K562 (cell line): ENCODE measurements around the gene TNNI2. TPM values are rescaled to one million over a fixed set of nuclear protein-coding genes. Genes with fewer than 3 reads are reported as not detected.

Experiments
- ATAC-seq: fragments of 200-7000 bp; cut with Tn5 transposase; 3 replicates; pipeline ENCODE4 v1.9.1; 2020; ENCODE audit warnings: moderate library complexity
- BruUV-seq: library from RNA; stranded (reverse); fragments of 400-500 nt; replicated peaks from 2 replicates; lab custom pipeline; 2021; lab: Mats Ljungman, UMichigan
- CTCF ChIA-PET: fragments of 300-600 bp; formaldehyde crosslinking; extraction: SDS; loops from one replicate; lab custom pipeline; 2021; ENCODE audit warnings: low intra/inter-chr PET ratio; lab: Yijun Ruan, JAX
- POLR2A ChIA-PET: fragments of 300-600, 350-650 bp; sonication (Branson Sonifier 250); formaldehyde crosslinking; extraction: SDS; loops from one replicate; lab custom pipeline; 2021; ENCODE audit warnings: antibody characterized with exemption, inconsistent platforms; lab: Yijun Ruan, JAX
- DNase-seq, 4 experiments: peaks; one replicate each; pipeline versions ENCODE4 v3.0.0 to v3.0.0-alpha.2; 2011 to 2018; ENCODE audit warnings: low spot score in 3 of 4, mixed read lengths in 3 of 4; ENCODE audit errors: extremely low read depth in 1 of 4
- FAIRE-seq: peaks from 2 replicates; lab custom pipeline; 2011; peaks lifted over from hg19 to GRCh38; lab: Jason Lieb, UNC
- H2AFZ ChIP-seq: 2 replicates; pipeline ENCODE4 v1.6.0; 2011; ENCODE audit warnings: low read depth, low read length, control low read depth, inconsistent platforms
- H3K27ac ChIP-seq: fragments of 200-600 bp; 3 replicates; pipeline ENCODE4 v1.8.0; 2011; ENCODE audit warnings: low read depth, mild to moderate bottlenecking, control low read depth, inconsistent platforms, low read length, moderate library complexity, mixed read lengths; ENCODE audit errors: extremely low read depth
- H3K27me3 ChIP-seq, 2 experiments: fragments of 300-600 bp in 1 of 2; 2 replicates in 1 of 2; 3 replicates in 1 of 2; pipeline versions ENCODE4 v1.6.0 to v1.8.0; 2011; ENCODE audit warnings: inconsistent platforms in 2 of 2, low read length in 2 of 2, mild to moderate bottlenecking in 1 of 2, mixed read lengths in 1 of 2, moderate library complexity in 1 of 2; ENCODE audit not compliant: control insufficient read depth in 2 of 2, insufficient read depth in 2 of 2
- H3K36me3 ChIP-seq: fragments of 300-600 bp; 3 replicates; pipeline ENCODE4 v1.8.0; 2011; ENCODE audit warnings: mild to moderate bottlenecking, low read length, inconsistent platforms; ENCODE audit not compliant: control insufficient read depth, insufficient read depth
- H3K4me1 ChIP-seq, 2 experiments: fragments of 200-600 bp in 1 of 2; replicated peaks in 1 of 2; 2 replicates in 1 of 2; 3 replicates in 1 of 2; pipeline versions ENCODE4 v1.5.1 to v1.8.0; 2011; ENCODE audit warnings: inconsistent platforms in 2 of 2, low read length in 2 of 2, mild to moderate bottlenecking in 1 of 2, mixed read lengths in 1 of 2, moderate library complexity in 1 of 2; ENCODE audit not compliant: control insufficient read depth in 2 of 2, insufficient read depth in 2 of 2
- H3K4me2 ChIP-seq: 2 replicates; pipeline ENCODE4 v1.6.1; 2011; ENCODE audit warnings: low read length, control low read depth, inconsistent platforms, mixed read lengths; ENCODE audit not compliant: insufficient read depth
- H3K4me3 ChIP-seq: fragments of 200-600 bp; sonication (generic), shearing (Covaris generic); 2 replicates; pipeline ENCODE4 v1.5.1; 2016; ENCODE audit warnings: control low read depth, inconsistent platforms
- H3K79me2 ChIP-seq: fragments of 200-600 bp; 3 replicates; pipeline ENCODE4 v1.8.0; 2011; ENCODE audit warnings: low read length, inconsistent platforms; ENCODE audit not compliant: control insufficient read depth, insufficient read depth
- H3K9ac ChIP-seq, 2 experiments: 2 replicates each; pipeline versions ENCODE4 v1.6.0 to v1.6.1; 2011; ENCODE audit warnings: low read depth in 2 of 2, low read length in 2 of 2, control low read depth in 1 of 2, inconsistent platforms in 1 of 2, mild to moderate bottlenecking in 1 of 2, mixed read lengths in 1 of 2; ENCODE audit not compliant: insufficient read depth in 1 of 2
- H3K9me1 ChIP-seq: one replicate; pipeline ENCODE4 v1.6.0; 2011; ENCODE audit warnings: inconsistent platforms, mild to moderate bottlenecking, low read length, moderate library complexity; ENCODE audit not compliant: control insufficient read depth, insufficient read depth
- H3K9me3 ChIP-seq: replicated peaks from 2 replicates; pipeline ENCODE4 v1.5.1; 2011; ENCODE audit warnings: low read depth, low read length, inconsistent platforms; ENCODE audit not compliant: control insufficient read depth, insufficient read depth
- H4K20me1 ChIP-seq: replicated peaks from 2 replicates; pipeline ENCODE4 v1.6.1; 2011; ENCODE audit warnings: low read length, inconsistent platforms, mixed read lengths; ENCODE audit not compliant: control insufficient read depth, insufficient read depth
- AFF4 ChIP-seq: sonication (generic); formaldehyde crosslinking; IDR thresholded peaks from 2 replicates; pipeline ENCODE4 v1.8.0; 2023; ENCODE audit warnings: mild to moderate bottlenecking, missing genetic modification reagents
- CBX5 ChIP-seq: IDR thresholded peaks from 2 replicates; pipeline ENCODE4 v1.6.1; 2014; ENCODE audit warnings: low read depth, borderline replicate concordance
- E2F5 ChIP-seq: sonication (generic); formaldehyde crosslinking; IDR thresholded peaks from 2 replicates; pipeline ENCODE4 v1.8.0; 2022; ENCODE audit warnings: mild to moderate bottlenecking, missing genetic modification reagents
- GTF2F1 ChIP-seq: IDR thresholded peaks from 2 replicates; pipeline ENCODE4 v1.6.1; 2011; ENCODE audit warnings: low read depth, low read length, improper control_type of control experiment
- L3MBTL2 ChIP-seq: fragments of 450-650 bp; IDR thresholded peaks from 2 replicates; pipeline ENCODE4 v1.6.1; 2016; ENCODE audit warnings: mild to moderate bottlenecking, moderate library complexity
- NCOA4 ChIP-seq: fragments of 450-650 bp; IDR thresholded peaks from 2 replicates; pipeline ENCODE4 v1.6.1; 2018; ENCODE audit warnings: mild to moderate bottlenecking; ENCODE audit not compliant: partially characterized antibody
- NFE2 ChIP-seq: IDR thresholded peaks from 2 replicates; pipeline ENCODE4 v1.6.1; 2014; ENCODE audit warnings: antibody characterized with exemption, low read depth
- PRMT5 ChIP-seq: sonication (generic); formaldehyde crosslinking; IDR thresholded peaks from 2 replicates; pipeline ENCODE4 v1.5.0; 2020; ENCODE audit warnings: missing genetic modification reagents
- XRCC5 ChIP-seq: fragments of 200-400 bp; formaldehyde crosslinking; IDR thresholded peaks from 2 replicates; pipeline ENCODE4 v1.6.1; 2017; ENCODE audit warnings: low read depth, mild to moderate bottlenecking, low read length
- ZNF592 ChIP-seq: fragments of 450-650 bp; IDR thresholded peaks from 2 replicates; pipeline ENCODE4 v1.6.1; 2017; ENCODE audit warnings: antibody characterized with exemption, mild to moderate bottlenecking
- ZNF77 ChIP-seq: fragments of 250-450 bp; sonication (Bioruptor Pico); IDR thresholded peaks from 2 replicates; pipeline ENCODE4 v1.5.0; 2020
- WGBS: fragments of 100-300 bp; shearing (Covaris generic); methylation state at CpG from one replicate; pipeline ENCODE4 v1.1.6; 2016; ENCODE audit warnings: low coverage, mixed read lengths; ENCODE audit not compliant: insufficient coverage; ENCODE audit errors: missing lambda C conversion rate; 5-methylcytosine and 5-hydroxymethylcytosine counted together
- in situ Hi-C: fragments of 300-500 bp; cut with MboI; formaldehyde crosslinking; loops from 4 replicates; pipeline ENCODE4 v1.15.0; 2018; ENCODE audit warnings: inconsistent platforms, mixed read lengths
- intact Hi-C: fragments of 100-400 bp; cut with micrococcal nuclease; formaldehyde crosslinking; loops from 2 replicates; pipeline ENCODE4 v1.14.2; 2022
- polyA plus RNA-seq, 8 experiments: library from polyadenylated mRNA; depleted of rRNA in 4 of 8; stranded (reverse) in 5 of 8; unstranded in 3 of 8; fragments of >200 nt; fragmentation: Nextera tagmentation in 2 of 8; fragmentation: Illumina TruSeq in 1 of 8; extraction: Ambion mirVana in 2 of 8; extraction: Trizol in 1 of 8; gene quantifications; 2 replicates each; pipeline versions ENCODE4 v1.2.1 to v1.2.3, GENCODE V29; 2011 to 2014; ENCODE audit warnings: inconsistent platforms in 1 of 8, missing spikeins in 1 of 8
- total RNA-seq, 7 experiments: library from RNA; depleted of rRNA in 6 of 7; stranded (reverse); fragments of >200 nt in 6 of 7; fragmentation: Illumina TruSeq in 2 of 7; extraction: Trizol in 2 of 7; gene quantifications; 2 replicates each; pipeline versions ENCODE4 v1.2.1 to v1.2.3, GENCODE V29; 2011 to 2021; ENCODE audit warnings: low replicate concordance in 1 of 7
- TF ChIP-seq, protein P1 (sequence below): fragments of 450-650 bp; IDR thresholded peaks from 2 replicates; pipeline ENCODE4 v1.6.1; 2016; ENCODE audit warnings: low read depth, mild to moderate bottlenecking, moderate library complexity

The TNNI2 gene
- total and polyA plus RNA-seq, 9 of the 15 experiments (the other 6 are each of a cell fraction or from before 2014, with no cell fraction given): not detected

GRCh38 chr11:1871531-1871930, 32.8 kb downstream of the TNNI2 start:
- intact Hi-C loops: no loop called here
- ChIA-PET CTCF (no interaction called here), POLR2A (interaction anchor here (0.7 to 1.1 kb wide), 2 partner anchors 11 to 33 kb away, joined by 3 read pairs; no protein-coding TSS in a partner anchor)
- H3K27me3 ChIP-seq: peaks cover 15 to 64% of the 10 kb centered on the region in 2 experiments; a peak in 4 of 5 replicates
- H3K79me2 ChIP-seq: no peaks in the 10 kb centered on the region
- H3K9me1 ChIP-seq: no peaks in the 10 kb centered on the region
- H3K36me3 ChIP-seq: no peaks in the 10 kb centered on the region
- H3K9ac ChIP-seq: no peak overlapping the region
- 3% methylated on average over 10 of the region's 15 CpGs for WGBS
- H3K4me3 ChIP-seq: no peak overlapping the region
- H3K27ac ChIP-seq: no peak overlapping the region
- no peak overlapping the region for H3K4me2 ChIP-seq
- H3K4me1 ChIP-seq: peaks cover 0 to 42% of the 10 kb centered on the region in 2 experiments; a peak in 2 of 5 replicates
- H4K20me1 ChIP-seq: 0 out of 2 replicates have a peak, but pooled peaks cover 5% of the 10 kb centered on the region
- DNase-seq (no peak), ATAC-seq (no peak), FAIRE-seq (no peak)
- no peaks in the 10 kb centered on the region for H3K9me3 ChIP-seq
- in situ Hi-C loops: loop anchor here (10.0 kb wide), 1 partner anchor 133 kb away; no protein-coding TSS in a partner anchor
- no TSS peak for BruUV-seq
- H2AFZ ChIP-seq: no peak overlapping the region
- TF ChIP-seq GTF2F1 (no peak), AFF4 (CRISPR knock-in tag) (no peak), ZNF77 (CRISPR knock-in tag) (no peak), XRCC5 (no peak), PRMT5 (CRISPR knock-in tag) (no peak), ZNF592 (no peak), NCOA4 (no peak), E2F5 (CRISPR knock-in tag) (no peak), L3MBTL2 (no peak), NFE2 (no peak), CBX5 (no peak)
- TF ChIP-seq, protein P1, sequence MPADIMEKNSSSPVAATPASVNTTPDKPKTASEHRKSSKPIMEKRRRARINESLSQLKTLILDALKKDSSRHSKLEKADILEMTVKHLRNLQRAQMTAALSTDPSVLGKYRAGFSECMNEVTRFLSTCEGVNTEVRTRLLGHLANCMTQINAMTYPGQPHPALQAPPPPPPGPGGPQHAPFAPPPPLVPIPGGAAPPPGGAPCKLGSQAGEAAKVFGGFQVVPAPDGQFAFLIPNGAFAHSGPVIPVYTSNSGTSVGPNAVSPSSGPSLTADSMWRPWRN: no peak
